Hepatocyte (in vitro differentiated cells): ENCODE measurements around the gene GOLT1A.

Source experiments
- CTCF ChIP-seq: fragments of 200-600 bp; sonication (generic); IDR thresholded peaks from 2 replicates; pipeline ENCODE4 v1.5.1; 2016; ENCODE audit warnings: antibody characterized with exemption, mild to moderate bottlenecking; ENCODE audit not compliant: poor library complexity
- EZH2 ChIP-seq: fragments of 200-600 bp; sonication (generic); IDR thresholded peaks from 2 replicates; pipeline ENCODE4 v1.6.1; 2016; ENCODE audit warnings: antibody characterized with exemption, mild to moderate bottlenecking, borderline replicate concordance
- EZH2phosphoT487 ChIP-seq: fragments of 200-600 bp; sonication (generic); IDR thresholded peaks from one replicate; pipeline ENCODE4 v1.6.1; 2018; ENCODE audit warnings: antibody characterized with exemption, mild to moderate bottlenecking, low read depth, moderate library complexity; ENCODE audit not compliant: unreplicated experiment, severe bottlenecking

DNA sequence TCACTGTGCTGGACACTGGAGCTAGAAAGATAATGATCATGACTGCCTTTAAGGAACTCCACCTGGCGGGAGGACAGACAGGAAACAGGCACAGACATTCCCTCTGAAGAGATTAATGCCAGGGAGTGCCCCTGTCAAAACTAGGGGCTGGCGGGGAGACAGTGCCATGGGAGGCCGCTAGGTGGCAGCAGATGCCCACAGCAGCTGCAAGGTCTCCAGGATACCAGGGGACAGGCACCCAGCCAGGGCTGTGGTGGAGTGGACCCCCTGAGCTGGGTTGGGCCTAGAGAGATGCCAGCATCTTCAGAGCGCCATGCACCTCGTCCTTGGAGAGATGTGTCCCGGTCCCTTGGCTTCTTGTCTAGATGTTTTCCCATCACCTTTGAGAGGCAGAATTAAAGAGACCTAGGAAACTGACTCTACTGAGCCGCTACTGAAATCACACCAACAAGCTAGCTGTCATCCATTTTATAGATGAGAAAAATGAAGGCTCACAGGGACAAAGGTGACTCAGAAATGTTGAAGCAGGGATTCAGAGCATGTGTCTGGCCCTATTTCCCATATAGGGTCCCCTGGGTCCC lies 51.2 kb downstream of the GOLT1A start:
- TF ChIP-seq CTCF (peak; percentile 94), EZH2 (no peak), EZH2phosphoT487 (no peak)
